GM19240 (cell line): ENCODE results near the gene SLC26A5.

Source experiments
- DNase-seq: peaks from one replicate; pipeline ENCODE4 v3.0.0; 2011; ENCODE audit warnings: low spot score; ENCODE audit not compliant: insufficient read length

The SLC26A5 gene

DNA sequence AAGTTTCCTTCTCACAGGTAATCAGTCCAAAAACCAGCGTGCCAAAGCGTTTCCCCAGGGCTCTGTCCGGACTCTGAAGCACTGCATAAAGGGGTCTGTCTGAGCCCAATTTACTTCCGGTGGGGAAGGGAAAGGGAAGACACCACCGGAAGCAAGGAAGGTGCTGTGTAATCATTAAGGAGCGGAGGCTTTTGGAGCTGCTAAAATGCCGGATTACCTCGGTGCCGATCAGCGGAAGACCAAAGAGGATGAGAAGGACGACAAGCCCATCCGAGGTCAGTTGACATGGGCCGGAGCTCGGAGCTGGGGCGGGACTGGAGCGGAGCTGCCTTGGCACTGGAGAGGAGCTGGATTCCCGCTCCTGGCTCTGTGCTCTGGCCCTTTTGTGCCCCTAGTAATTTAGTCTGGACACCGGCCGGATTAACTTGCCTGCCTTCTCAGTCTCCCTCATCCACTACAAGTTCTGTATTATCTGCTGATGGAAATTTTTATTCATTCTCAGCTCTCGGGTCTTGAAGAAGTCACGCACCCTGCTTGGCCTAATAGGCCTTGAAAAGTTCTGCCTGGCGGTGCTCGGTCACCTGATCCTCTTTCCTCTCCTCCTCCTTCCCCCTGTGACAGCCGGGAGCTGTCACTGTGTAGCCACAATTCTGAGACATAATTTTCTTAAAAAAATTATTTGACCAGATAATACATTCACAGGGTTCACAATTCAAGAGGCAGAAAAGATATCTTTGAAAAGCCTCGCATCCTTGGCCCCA, 98.3 kb downstream of the SLC26A5 start, which contains the start of gene PSMC2:
PSMC2 (plus strand) TSS at position 137 of the 761 bp plus-strand sequence; CDS start at position 206, 69 bp downstream.
- peak; percentile 40 for DNase-seq

DNA sequence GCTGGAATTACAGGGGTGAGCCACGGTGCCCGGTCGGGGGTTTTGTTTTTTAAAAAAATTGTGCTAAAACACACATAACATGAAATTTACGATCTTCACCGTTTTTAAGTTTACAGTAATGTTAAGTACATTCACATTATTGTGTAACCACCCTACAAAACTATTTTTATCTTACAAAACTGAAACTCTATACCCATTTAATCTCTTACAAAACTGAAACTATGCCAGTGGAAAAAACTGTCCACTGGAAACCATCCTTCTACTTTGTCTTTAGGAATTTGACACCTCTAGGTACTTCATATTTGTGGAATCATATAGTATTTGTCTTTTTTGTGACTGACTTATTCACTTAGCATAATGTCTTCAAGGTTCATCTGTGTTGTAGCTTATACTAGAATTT, 99.6 kb downstream of the SLC26A5 start:
- no peak for DNase-seq

DNA sequence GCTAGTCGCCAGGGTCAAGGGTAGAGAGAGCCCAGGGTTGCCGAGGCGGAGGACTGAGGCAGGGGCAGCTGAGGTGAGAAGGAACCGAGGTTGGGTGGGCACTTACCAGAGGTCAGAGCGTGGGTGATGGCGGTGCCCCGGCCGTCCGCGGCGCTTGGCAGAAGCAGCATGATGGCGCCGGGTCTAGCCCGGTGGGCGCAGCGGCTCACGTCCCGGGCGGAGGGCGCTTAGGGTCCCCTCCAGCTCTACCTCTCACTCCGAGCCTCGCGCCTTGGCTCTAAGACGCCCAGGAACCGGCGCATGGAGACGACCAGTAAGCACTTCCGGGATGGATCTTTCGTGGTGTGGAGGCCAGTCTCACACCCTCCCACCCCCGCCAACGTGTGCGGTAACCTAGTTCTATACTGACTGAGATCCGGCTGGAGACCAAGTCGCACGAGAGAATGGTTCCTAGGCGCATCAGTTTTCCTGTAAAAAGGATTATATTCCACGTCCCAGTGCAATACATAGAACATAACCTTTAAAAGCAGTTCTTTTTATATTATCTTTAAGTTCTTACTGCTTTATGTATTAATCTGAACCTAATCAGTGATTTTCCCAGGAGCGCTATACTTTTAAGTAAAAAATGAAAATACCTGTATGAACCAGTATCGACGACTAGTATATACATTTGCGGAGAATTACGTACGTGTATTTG, 101.4 kb downstream of the SLC26A5 start, which contains the start of gene DNAJC2:
DNAJC2 (minus strand) TSS at position 315 of the 697 bp plus-strand sequence; CDS start at position 170, 145 bp downstream.
- DNase-seq: peak; percentile 53

DNA sequence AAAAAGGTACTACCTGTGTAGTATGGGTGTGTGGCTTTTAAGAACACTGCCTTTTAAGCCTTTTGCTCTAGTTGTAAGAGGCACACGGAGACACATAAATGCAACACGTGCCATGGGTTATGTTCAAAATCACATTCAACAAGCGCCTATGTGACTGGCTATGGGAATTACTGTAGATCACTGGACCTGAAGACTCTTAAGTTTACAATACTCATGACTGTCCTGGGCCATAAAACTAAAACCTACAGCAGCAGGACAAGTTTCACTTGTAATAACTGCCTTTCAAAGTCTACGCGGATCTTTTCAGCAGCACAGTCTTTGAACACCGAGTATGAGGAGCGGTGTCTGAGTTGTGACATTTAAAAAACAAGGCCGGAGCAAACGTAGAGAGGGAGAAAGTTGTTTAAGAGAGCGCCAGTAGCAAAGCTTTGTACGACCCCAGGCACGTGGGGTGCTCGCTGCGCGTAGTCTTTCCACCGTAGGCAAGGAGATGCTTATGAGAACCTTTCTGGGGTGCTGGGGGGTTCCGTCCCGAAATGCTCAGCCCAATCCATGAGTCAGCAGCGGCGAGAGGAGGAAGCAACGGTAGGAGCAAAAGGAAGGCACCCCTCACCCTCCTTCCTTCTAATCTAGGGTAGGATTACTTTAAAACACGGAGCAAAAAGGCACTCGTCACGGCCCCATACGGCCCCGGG, 102.1 kb downstream of the SLC26A5 start:
- no peak for DNase-seq

DNA sequence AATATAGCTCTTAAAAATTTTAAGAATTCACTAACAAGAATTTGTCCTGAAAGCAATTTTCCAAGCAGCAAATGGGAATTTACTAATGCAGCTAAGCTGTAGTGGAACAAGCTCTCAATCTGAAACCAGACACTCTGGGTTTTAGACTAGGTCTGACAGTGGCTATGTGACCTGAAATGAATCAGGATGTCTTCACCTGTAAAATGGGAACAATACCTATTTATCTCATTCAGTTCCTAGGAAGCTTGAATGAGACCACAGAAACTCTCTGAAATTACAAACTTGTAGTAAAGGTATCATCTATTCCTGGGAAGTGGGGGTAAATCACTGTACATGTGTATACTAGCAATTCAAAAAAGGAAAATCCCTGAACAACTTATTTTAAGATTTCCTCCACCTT, 102.7 kb downstream of the SLC26A5 start:
- DNase-seq: no peak

DNA sequence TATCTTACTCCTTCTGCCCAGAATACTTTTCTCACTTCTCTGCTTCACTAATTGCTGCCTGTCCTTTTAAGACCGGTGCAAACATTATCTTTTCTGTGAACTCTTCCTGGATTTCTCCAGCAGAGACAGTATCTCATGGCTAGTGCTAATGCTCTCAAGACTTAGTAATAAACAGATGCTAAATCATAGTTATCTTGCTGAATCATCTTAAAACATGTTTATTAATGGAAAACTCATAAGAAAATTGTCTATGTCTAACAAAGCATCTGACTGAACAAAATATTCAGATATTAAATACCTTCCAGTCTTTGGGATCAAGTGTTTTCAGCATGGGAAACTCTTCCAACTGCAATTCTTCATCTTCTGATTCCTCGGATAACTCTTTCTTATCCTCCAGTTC, 104.5 kb downstream of the SLC26A5 start:
- no peak for DNase-seq

DNA sequence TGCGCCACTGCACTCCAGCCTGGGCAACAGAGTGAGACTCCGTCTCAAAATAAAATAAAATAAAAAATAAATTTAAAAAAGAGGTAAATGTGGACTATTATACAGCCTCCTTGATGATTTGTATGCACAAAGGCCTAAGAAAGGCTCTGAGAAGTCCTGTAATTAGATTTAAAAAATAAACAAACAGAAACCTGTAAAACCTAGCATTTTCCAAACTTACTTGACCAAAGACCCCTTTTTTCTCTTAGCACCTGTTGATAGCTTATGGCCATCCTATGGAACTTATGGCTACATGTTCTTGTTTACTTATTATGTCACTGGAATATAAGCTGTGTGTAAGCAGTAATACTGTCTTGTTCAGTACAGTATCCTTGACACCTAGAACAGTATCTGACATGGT, 107.1 kb downstream of the SLC26A5 start:
- no peak for DNase-seq

DNA sequence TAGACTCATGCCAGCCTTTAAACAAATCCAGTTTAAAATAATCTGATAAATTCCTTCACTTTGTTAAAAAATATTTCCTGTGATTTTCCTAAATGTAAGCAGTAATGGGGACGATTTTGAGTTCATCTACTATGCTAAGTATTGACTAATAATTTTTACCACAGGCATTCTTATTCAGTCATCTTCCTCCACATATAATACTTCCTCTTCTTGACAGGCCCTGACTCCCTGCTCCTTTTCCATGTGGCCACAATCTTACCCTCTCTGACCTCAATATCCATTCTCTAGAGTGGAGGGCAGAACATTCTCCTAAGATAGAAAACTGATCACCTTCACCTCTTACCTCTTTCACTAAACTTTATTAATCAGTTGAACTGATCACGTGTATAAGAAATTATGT, 109.2 kb downstream of the SLC26A5 start:
- DNase-seq: no peak

DNA sequence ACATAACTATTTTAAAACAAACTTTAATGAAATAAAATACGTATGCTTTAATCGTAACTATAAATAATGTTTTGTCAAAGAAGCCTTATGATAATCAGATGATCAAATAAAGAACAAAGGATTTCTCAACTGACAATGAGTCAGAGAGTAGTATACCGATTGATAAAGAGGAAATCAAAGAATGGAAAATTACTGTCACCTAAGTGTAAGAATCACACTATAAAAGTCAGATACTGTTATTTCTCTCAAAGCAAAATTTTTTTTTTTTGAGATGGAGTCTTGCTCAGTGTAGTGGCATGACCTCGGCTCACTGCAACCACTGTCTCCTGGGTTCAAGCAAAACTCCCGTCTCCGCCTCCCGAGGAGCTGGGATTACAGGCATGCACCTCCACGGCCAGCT, 120.3 kb downstream of the SLC26A5 start:
- DNase-seq: no peak
